Activated CD4-positive, alpha-beta memory T cell treated with anti-CD3 and anti-CD28 coated beads, Interleukin-2, amount 10 ng/mL, durations not matched to agents 7 days and 5 days (primary cell): ENCODE results near the gene MRPS31. TPM values are rescaled to one million over a fixed set of nuclear protein-coding genes. Genes with fewer than 3 reads are reported as not detected.

ENCODE experiments used
- total RNA-seq, 2 experiments: library from RNA; stranded (reverse); gene quantifications; one replicate each; pipeline ENCODE4 v1.2.3, GENCODE V29; 2021

Gene MRPS31
- total RNA-seq, 2 experiments from 2014 or later = 31.5 to 34.0 TPM

Other genes starting within 250 kb of the MRPS31 start
- 10 to 100 TPM; 31.6 to 32.2 TPM for gene FOXO1, start 104.5 kb downstream of the MRPS31 start, total RNA-seq
- 1 to 10 TPM; 8.2 to 9.8 TPM for gene SLC25A15, start 18.4 kb upstream of the MRPS31 start, total RNA-seq
- gene ELF1, start 248.1 kb upstream of the MRPS31 start, total RNA-seq = 100 to 1,000 TPM; 159 to 169 TPM